Activated naive CD8-positive, alpha-beta T cell (primary cell): ENCODE data around the gene VAV1.
"Not testable (repeated sequence)": the region's sequence is repeated elsewhere in the genome, so short reads cannot be mapped to it uniquely, and the experiment has no call there.

Source experiments
- H3K27ac Mint-ChIP-seq: one replicate; pipeline ENCODE4 v1.8.0; 2021; ENCODE audit warnings: mixed read lengths
- H3K27me3 Mint-ChIP-seq: one replicate; pipeline ENCODE4 v1.8.0; 2021; ENCODE audit warnings: mixed read lengths
- H3K36me3 Mint-ChIP-seq: one replicate; pipeline ENCODE4 v1.8.0; 2021; ENCODE audit warnings: mixed read lengths
- H3K4me1 Mint-ChIP-seq: one replicate; pipeline ENCODE4 v1.8.0; 2021; ENCODE audit warnings: low read depth, mixed read lengths
- H3K4me3 Mint-ChIP-seq: one replicate; pipeline ENCODE4 v1.8.0; 2021; ENCODE audit warnings: mild to moderate bottlenecking, mixed read lengths
- H3K9me3 Mint-ChIP-seq: one replicate; pipeline ENCODE4 v1.8.0; 2021; ENCODE audit warnings: low read depth, mixed read lengths

VAV1 gene

DNA sequence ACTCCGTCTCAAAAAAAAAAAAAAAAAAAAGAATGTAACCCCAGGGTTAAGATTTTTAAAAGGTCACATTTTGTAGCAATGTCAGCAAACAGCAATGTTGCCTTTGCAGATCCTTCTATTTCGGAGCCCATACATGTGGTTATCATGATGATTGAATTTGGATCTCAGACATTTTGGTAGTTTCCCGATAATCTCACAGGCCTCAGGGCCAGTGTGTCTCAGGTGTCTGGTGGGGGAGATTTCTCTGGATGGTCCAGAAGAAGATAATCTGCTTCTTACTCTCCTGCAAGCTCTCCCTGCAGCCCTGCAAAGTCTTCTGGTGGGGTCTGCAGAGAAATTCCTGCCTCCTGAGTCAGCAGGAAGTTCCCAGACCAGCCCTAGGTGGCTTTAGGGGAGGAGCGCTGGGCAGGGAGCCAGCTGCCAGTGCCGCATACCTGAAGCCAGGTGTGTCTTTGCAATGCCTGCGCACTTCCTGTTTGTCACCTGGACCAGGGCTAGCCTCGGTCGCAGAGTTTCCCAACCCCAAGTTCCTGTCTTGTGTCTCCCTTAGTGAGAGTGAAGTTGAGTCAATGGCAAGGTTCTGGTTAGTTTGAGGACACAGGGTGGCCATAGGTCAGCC lies 6.7 kb upstream of the VAV1 start:
- Mint-ChIP-seq H3K36me3 (no peaks in the 10 kb centered on the region), H3K9me3 (no peaks in the 10 kb centered on the region)

DNA sequence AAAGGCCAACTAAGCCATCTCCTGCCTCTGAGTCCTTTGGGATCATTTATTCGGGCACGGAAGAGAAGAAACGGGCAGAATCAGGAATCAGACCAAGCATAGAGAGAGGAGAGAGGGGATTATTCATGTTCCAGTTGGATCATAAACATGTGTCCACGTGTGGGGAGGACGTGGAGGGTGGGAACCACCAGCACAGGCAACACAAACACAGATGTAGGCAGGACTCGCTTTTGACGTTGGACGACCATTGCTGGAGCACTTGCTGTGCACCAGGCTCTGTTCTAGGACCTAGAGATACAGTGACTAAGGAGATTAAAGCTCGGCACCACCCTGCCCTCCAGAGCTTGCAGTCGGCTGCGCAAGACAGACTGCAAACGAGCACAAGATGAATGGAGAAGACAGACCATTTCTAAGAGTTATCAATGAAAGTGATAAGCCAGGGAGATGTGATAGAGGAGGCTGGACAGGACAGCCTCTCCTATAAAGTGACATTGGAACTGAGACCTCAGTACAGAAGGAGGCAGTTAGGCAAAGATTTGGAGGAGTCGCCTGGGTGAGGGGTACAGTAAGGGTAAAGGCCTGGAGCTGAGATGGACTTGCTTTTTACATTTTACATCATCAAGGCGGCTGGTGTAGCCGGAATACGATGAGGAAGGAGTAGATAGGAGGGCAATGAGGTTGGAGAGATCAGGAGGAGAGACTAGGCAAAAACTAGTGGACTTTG lies 6.0 kb upstream of the VAV1 start:
- H3K9me3 Mint-ChIP-seq, result no peaks in the 10 kb centered on the region
- H3K4me1 Mint-ChIP-seq, result peaks cover 38% of the 10 kb centered on the region
- H3K4me3 Mint-ChIP-seq, result peak overlapping the region; percentile 96
- no peaks in the 10 kb centered on the region for H3K27me3 Mint-ChIP-seq
- no peaks in the 10 kb centered on the region for H3K36me3 Mint-ChIP-seq
- peak overlapping the region; percentile 94 for H3K27ac Mint-ChIP-seq

More for the DNA sequence above, 6.7 kb upstream of the VAV1 start:
- H3K4me1 Mint-ChIP-seq, result peaks cover 38% of the 10 kb centered on the region
- no peaks in the 10 kb centered on the region for H3K27me3 Mint-ChIP-seq
- peak overlapping the region; percentile 94 for H3K27ac Mint-ChIP-seq
- peak overlapping the region; percentile 96 for H3K4me3 Mint-ChIP-seq

DNA sequence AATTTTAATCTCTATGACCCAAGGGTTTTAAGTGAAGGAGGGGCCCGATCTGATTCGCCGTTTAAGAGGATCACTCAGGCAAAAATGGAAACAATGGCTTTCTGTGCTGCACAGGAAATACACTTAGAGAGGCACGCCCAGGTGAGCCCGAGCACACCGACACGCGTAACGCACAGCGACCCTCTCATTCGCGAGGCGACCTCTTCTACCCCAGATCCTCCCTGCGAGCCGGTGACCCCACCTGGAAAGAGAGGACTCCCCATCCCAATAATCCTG lies 5.5 kb upstream of the VAV1 start:
- Mint-ChIP-seq H3K27me3 (no peaks in the 10 kb centered on the region), H3K27ac (peak overlapping the region; percentile 94), H3K4me1 (peaks cover 41% of the 10 kb centered on the region), H3K36me3 (no peaks in the 10 kb centered on the region), H3K4me3 (peak overlapping the region; percentile 96), H3K9me3 (no peaks in the 10 kb centered on the region)

DNA sequence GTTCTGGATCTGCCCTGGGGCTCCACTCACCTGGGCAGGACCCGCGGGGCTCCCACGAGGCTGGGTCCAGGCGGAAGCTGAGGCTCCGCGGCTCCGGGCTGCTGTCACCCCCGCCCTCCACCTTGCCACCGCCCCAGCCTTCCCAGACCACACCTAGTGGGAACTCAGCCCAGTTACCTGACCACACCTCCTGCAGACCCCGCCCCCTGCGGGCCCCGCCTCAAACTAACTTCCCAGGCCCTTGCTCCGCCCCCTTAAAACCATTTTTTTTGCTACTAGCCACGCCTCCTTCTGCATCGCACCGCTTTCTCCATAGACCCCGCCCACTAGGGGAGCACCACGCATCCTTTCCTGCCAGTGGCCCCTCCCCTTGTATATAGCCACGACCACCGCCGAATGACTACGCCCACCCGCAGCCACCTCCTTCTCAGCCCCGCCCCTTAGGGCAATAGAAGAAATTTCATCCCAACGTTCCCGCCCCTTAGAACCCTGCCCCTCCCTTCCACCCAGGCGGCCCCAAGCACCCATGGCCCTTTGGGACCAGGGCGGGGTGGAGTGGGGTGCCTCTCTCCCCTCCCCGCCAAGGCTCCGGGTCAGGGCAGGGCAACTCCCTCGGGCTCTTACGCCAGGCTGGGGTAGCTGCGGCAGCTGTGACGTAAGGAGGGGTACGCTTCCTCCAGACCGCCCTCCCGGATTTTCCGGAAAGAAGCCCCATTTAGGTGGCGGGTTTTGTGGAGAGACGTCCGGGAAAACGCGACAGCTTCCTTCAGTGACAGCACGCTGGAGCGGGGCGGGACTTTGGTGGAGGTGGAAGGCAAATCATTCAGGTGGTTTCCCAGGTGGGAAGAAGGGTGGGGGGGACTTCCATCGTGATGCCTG lies 4.9 kb upstream of the VAV1 start, which contains the start of gene SH2D3A:
Gene SH2D3A, minus strand, starts transcription at position 79 of the 879 bp plus-strand sequence. CDS start 3,687 bp downstream, outside the sequence.
- Mint-ChIP-seq H3K36me3 (no peaks in the 10 kb centered on the region), H3K9me3 (no peaks in the 10 kb centered on the region), H3K4me3 (peak within 1 kb of the TSS; percentile 96), H3K27ac (peak within 1 kb of the TSS; percentile 94), H3K4me1 (peaks cover 45% of the 10 kb centered on the region), H3K27me3 (no peaks in the 10 kb centered on the region)

DNA sequence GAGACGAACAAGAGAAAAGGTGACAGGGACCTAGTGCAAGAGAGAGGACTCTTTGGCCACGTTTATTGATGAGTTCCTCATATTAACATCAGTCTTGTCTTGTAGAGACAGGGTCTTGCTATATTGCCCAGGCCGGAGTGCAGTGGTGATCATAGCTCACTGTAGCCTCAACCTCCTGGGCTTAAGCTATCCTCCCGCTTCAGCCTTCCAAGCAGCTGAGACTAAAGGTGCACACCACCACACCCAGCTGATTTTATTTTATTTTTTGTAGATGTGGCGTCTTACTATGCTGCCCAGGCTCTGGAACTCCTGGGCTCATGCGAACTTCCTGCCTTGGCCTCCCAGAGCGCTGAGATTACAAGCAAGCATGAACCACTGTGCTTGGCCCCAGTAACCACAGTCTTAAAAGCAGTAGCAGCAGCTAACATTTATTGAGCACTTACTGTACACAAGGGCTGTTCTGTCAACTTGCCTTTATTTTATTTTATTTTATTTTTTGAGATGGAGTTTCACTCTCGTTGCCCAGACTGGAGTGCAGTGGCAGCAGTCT lies 4.2 kb upstream of the VAV1 start:
- peak overlapping the region; percentile 94 for H3K27ac Mint-ChIP-seq
- H3K36me3 Mint-ChIP-seq, result no peaks in the 10 kb centered on the region
- H3K9me3 Mint-ChIP-seq, result no peaks in the 10 kb centered on the region
- no peaks in the 10 kb centered on the region for H3K27me3 Mint-ChIP-seq
- peak overlapping the region; percentile 96 for H3K4me3 Mint-ChIP-seq
- H3K4me1 Mint-ChIP-seq, result peaks cover 45% of the 10 kb centered on the region

DNA sequence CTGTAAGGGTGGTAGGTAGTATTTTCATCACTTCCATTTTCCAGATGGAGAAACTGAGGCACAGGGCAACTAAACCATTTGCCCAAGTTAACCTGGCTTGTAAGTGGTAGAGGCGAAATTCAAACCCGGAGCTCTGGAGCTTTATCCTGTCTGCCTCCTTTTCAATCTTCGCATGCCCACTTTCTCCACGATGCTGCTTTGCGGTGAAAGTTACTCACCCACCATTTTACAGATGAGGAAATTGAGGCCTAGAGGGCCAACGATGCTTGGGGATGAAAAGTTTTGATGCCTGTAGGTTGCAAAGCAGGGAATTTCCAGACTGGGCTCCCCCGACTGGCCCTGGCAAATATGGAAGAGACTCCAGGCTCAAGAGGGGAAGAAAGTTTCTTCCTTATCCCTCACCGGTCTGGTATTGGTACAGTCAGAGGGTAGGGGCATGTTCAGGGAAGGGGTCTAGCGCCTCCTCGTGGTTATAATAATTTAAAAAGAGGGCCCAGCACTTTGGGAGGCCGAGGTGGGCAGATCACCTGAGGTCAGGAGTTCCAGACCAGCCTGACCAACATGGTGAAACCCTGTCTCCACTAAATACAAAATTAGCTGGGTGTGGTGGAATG lies 3.4 kb upstream of the VAV1 start:
- Mint-ChIP-seq H3K4me3 (no peak overlapping the region), H3K27me3 (no peaks in the 10 kb centered on the region), H3K36me3 (no peaks in the 10 kb centered on the region), H3K4me1 (peaks cover 50% of the 10 kb centered on the region), H3K9me3 (no peaks in the 10 kb centered on the region), H3K27ac (peak overlapping the region; percentile 61)

DNA sequence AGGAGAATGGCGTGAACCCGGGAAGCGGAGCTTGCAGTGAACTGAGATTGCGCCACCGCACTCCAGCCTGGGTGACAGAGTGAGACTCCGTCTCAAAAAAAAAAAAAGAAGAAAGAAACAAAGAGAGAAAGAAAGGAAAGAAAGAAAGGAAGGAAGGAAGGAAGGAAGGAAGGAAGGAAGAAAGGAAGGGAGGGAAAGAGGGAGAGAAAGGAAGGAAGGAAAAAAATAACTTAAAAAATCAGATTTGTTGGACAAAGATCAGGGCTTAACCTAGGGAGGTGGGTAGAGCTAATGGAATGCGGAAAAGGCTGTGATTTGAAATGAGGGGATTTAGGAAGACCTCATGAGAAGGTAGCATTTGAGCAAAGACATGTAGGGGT lies 870 bp upstream of the VAV1 start:
- Mint-ChIP-seq H3K4me3 (peak overlapping the region; percentile 88), H3K27ac (peak overlapping the region; percentile 88), H3K4me1 (peaks cover 46% of the 10 kb centered on the region), H3K36me3 (peaks cover 12% of the 10 kb centered on the region)
- not testable (repeated sequence) for H3K27me3 Mint-ChIP-seq, H3K9me3 Mint-ChIP-seq

DNA sequence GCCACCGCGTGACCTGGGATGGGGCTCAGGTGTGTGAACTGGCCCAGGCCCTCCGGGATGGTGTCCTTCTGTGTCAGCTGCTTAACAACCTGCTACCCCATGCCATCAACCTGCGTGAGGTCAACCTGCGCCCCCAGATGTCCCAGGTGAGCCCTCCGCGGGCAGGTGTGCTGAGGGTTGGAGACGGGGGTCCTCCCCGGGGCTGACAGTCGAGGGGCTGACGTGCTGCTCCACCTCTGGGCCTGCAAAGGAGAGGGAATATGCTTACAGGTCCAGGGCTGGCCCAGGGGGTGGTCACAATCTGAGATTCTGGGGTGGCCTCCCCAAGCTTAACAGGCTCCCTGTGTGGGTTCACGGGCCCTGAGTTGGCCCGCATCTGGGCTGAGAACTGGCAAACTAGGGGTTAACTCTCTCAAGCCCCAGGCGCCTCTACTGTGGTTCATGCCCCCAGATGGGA lies 386 bp downstream of the VAV1 start:
- peaks cover 47% of the 10 kb centered on the region for H3K4me1 Mint-ChIP-seq
- H3K36me3 Mint-ChIP-seq, result peaks cover 19% of the 10 kb centered on the region
- peak overlapping the region; percentile 96 for H3K27ac Mint-ChIP-seq
- peak overlapping the region; percentile 88 for H3K4me3 Mint-ChIP-seq
- H3K27me3 Mint-ChIP-seq, result no peaks in the 10 kb centered on the region
- H3K9me3 Mint-ChIP-seq, result no peaks in the 10 kb centered on the region

DNA sequence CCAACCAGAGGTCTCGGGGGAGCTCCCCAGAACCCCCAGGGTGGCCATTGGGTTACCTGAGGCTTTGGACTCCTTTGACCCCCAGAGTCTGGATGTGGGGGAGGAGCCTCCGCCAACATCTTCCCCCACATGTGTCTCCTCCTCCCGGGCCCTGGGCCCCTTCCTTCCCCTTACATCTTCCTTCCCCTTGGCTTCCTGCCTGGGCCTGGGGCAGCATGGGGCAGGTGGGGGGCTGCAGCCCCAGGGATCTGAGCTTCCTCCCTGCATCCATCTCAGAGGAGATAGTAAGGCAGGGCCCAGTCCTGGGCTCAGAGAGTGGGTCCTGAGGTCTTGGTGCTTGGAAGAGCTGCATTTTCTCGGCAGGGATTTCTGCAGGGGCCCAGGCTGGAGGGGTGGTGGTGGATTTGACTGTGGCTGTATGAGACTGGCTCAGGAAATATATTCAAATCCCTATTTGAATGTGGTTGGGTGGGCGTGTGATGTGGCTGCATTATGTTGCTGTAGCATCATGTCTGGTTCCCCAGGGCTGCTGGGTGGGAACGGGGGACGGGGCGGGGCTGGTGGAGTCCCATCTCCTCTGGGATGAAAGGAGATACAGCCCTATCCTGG lies 919 bp downstream of the VAV1 start:
- Mint-ChIP-seq H3K4me1 (peaks cover 47% of the 10 kb centered on the region), H3K27me3 (no peaks in the 10 kb centered on the region), H3K4me3 (peak overlapping the region; percentile 88), H3K36me3 (peaks cover 19% of the 10 kb centered on the region), H3K27ac (peak overlapping the region; percentile 96), H3K9me3 (no peaks in the 10 kb centered on the region)

DNA sequence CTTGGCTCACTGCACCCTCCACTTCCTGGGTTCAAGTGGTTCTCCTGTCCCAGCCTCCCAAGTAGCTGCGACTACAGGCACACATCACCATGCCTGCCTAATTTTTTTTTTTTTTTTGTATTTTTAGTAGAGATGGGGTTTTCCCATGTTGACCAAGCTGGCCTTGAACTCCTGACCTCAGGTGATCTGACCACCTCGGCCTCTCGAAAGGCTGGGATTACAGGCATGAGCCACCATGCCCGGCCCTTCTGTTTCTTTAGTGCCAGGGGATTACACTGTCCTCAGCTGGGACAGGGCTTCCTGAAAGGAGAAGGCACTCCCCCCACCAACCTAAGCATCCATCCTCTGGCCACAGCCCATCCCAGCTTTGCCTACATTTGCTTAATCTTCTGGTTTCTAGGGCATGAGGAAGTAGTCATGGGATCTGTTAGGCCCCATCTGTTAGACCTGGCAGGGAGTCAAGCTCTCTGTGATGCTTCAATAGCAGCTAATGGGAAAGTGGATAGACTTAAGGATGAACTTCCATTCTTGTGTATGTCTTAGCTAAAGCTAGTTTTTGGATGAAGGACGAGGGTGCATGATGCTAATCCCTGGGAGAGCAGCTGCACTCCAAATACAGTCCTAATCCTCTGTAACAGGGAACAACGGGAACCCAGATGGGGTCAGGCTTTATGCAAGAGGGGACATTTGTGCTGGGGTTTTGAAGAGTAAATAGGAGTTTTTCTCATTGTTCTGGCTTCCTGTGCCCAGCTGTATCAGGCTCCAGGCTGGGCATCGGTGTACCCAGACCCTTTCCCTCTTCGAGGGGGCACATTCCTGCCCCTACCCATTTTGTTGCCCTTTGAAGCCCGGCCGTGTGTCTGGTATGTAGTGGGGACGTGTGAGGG lies 2.6 kb downstream of the VAV1 start:
- peaks cover 50% of the 10 kb centered on the region for H3K4me1 Mint-ChIP-seq
- no peaks in the 10 kb centered on the region for H3K27me3 Mint-ChIP-seq
- no peaks in the 10 kb centered on the region for H3K9me3 Mint-ChIP-seq
- peaks cover 19% of the 10 kb centered on the region for H3K36me3 Mint-ChIP-seq
- H3K4me3 Mint-ChIP-seq, result peak overlapping the region; percentile 88
- H3K27ac Mint-ChIP-seq, result peak overlapping the region; percentile 81

DNA sequence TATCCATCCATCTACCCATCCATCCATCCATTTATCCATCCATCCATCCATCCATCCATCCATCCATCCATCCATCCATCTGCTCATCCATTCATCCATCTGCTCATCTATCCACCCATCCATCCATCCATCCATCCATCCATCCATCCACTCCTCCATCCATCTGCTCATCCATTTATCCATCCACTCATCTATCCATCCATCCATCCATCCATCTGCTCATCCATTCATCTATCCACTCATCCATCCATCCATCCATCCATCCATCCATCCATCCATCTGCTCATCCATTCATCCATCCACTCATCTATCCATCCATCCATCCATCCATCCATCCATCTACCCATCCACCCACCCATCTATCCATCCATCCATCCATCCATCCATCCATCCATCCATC lies 3.5 kb downstream of the VAV1 start:
- H3K27me3 Mint-ChIP-seq, H3K9me3 Mint-ChIP-seq: not testable (repeated sequence)
- H3K4me1 Mint-ChIP-seq, result peaks cover 51% of the 10 kb centered on the region
- peak overlapping the region; percentile 37 for H3K27ac Mint-ChIP-seq
- peak overlapping the region; percentile 59 for H3K4me3 Mint-ChIP-seq
- peaks cover 19% of the 10 kb centered on the region for H3K36me3 Mint-ChIP-seq

DNA sequence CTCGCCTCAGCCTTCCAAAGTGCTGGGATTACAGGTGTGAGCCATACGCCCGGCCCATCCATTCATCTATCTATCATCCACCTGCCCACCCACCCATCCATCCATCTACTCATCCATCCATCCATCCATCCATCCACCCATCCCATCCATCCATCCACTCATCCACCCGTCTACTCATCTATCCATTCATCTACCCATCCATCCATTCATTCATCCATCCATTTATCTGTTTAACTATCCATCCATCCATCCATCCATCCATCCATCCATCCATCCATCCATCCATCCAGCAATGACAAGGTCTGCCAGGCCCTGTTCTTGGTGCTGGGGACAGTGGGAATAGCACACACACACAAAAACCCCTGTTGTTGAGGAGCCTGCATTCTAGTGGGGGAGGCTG lies 4.5 kb downstream of the VAV1 start:
- Mint-ChIP-seq H3K4me1 (peaks cover 56% of the 10 kb centered on the region), H3K27ac (peak overlapping the region; percentile 72), H3K9me3 (no peaks in the 10 kb centered on the region), H3K4me3 (peak overlapping the region; percentile 22), H3K36me3 (peaks cover 19% of the 10 kb centered on the region), H3K27me3 (no peaks in the 10 kb centered on the region)

DNA sequence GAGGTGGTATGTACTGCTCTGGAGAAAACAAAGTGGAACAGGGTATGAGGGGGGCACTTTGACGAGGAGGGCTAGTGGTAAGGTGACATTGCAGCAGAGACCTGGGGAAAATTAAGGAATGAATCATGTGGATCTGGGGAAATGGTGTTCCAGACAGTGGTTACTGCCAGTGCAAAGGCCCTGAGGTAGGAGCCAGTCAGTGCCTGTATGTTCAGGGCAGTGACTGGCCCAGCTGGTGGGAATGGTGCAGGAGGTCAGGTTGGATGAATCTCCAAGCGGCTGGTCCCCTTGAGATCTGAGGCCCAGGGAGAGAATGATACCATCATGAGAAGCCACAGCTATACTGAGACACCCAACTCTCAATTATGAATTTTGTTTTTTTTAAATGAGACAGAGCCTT lies 4.9 kb downstream of the VAV1 start:
- peak overlapping the region; percentile 72 for H3K27ac Mint-ChIP-seq
- H3K4me3 Mint-ChIP-seq, result peak overlapping the region; percentile 22
- no peaks in the 10 kb centered on the region for H3K9me3 Mint-ChIP-seq
- H3K36me3 Mint-ChIP-seq, result peaks cover 19% of the 10 kb centered on the region
- peaks cover 52% of the 10 kb centered on the region for H3K4me1 Mint-ChIP-seq
- no peaks in the 10 kb centered on the region for H3K27me3 Mint-ChIP-seq
